Measurements from ENCODE around the gene PIP5KL1. TPM values are rescaled to one million over a fixed set of nuclear protein-coding genes. Genes with fewer than 3 reads are reported as not detected.

Gene PIP5KL1
- total and polyA plus RNA-seq, 2 experiments from 2014 or later: 1.4 to 1.6 TPM

DNA sequence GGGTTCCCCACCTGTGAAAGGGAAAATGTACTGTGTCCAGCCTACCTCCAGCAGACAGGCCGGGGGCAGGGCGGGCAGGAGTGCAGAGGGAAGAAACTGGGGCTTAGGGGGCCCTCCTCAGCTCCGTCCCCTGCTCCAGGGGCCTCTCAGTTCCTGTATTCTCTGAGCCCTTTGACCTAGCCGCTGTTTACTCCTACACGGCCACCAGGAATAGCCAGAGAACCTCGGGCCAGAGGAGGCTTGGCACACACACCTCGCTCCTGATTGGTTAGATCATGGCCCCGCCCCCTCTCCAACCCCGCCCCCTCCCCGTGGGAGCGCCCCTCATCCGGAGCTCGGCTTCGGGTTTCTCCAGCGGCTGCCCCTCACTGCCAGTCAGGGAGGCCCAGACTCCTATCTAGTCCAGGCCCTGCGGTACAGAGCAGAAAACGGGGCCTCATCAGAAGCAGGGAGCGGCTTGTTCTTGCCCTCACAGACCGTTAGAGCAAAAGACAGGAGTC, 33.3 kb downstream of the PIP5KL1 start:
- H2AFZ ChIP-seq: no peak overlapping the region
- peak overlapping the region; percentile 96 for H3K4me2 ChIP-seq
- 13% methylated on average over 9 of the region's 19 CpGs for WGBS (ENCODE audit: low lambda C conversion rate, missing lambda C conversion rate)
- TF ChIP-seq EZH2phosphoT487 (IDR thresholded peaks at IDR 0.05; ENCODE audit: low read depth, severe bottlenecking, unreplicated experiment) (no peak), EZH2 (IDR thresholded peaks at IDR 0.05; ENCODE audit: borderline replicate concordance) (no peak)
- TF ChIP-seq, protein P1, sequence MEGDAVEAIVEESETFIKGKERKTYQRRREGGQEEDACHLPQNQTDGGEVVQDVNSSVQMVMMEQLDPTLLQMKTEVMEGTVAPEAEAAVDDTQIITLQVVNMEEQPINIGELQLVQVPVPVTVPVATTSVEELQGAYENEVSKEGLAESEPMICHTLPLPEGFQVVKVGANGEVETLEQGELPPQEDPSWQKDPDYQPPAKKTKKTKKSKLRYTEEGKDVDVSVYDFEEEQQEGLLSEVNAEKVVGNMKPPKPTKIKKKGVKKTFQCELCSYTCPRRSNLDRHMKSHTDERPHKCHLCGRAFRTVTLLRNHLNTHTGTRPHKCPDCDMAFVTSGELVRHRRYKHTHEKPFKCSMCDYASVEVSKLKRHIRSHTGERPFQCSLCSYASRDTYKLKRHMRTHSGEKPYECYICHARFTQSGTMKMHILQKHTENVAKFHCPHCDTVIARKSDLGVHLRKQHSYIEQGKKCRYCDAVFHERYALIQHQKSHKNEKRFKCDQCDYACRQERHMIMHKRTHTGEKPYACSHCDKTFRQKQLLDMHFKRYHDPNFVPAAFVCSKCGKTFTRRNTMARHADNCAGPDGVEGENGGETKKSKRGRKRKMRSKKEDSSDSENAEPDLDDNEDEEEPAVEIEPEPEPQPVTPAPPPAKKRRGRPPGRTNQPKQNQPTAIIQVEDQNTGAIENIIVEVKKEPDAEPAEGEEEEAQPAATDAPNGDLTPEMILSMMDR (IDR thresholded peaks at IDR 0.05; ENCODE audit: poor library complexity): no peak
- no peaks in the 10 kb centered on the region for H3K9me2 ChIP-seq (replicated peaks; ENCODE audit: insufficient read depth)
- peaks cover 28% of the 10 kb centered on the region for H3K4me1 ChIP-seq (ENCODE audit: insufficient read depth)
- peak overlapping the region; percentile 87 for H3K27ac ChIP-seq
- DNase-seq (ENCODE audit: low spot score): peak; percentile 91
- H4K20me1 ChIP-seq (ENCODE audit: insufficient read depth, poor library complexity, severe bottlenecking): no peaks in the 10 kb centered on the region
- H3K36me3 ChIP-seq (replicated peaks; ENCODE audit: insufficient read depth, low read depth): no peaks in the 10 kb centered on the region
- no peak overlapping the region for H3K4me3 ChIP-seq
- H3K27me3 ChIP-seq: no peaks in the 10 kb centered on the region
- H3K9me3 ChIP-seq (ENCODE audit: low read depth): no peaks in the 10 kb centered on the region
- H3K79me2 ChIP-seq: peaks cover 4% of the 10 kb centered on the region

DNA sequence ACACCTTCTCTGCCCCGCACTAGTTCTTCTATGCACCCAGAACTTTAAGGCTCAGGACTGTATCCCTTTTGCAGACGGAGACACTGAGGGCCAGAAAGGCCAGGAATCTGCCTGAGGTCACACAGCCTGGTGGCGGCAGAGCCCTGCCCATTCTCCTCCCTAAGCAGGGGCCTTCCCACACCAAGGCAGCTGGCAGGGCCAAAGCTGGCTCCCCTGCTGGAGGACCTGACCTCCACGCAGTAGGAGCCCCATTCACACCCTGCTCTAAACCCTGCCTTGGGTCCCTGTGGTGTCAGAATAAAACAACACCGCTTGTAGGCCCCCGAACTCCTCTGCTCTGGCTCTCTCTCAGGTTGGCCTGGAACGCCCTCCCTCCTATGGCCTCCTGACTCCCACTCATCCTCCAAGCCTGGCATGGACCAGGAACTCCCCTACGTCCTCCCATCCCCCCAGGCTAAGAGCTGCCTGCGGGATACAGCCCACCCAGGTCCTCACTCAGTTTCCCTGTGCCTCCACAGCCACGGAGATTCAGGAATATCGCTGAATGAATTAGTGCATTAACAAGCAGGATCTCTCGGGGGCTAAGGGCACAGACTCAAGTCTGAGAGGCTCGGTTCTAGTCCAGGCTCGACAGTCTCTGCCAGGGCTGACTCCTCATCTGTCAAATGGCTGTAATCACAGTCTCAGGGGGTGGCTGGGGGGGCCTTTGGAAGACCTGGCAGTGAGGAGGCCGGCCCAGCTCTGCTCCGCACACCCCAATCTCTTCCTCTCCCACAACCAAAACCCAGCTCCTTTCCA, 34.0 kb downstream of the PIP5KL1 start:
- WGBS (ENCODE audit: low lambda C conversion rate, missing lambda C conversion rate): 80% methylated on average over 15 of the region's 16 CpGs

DNA sequence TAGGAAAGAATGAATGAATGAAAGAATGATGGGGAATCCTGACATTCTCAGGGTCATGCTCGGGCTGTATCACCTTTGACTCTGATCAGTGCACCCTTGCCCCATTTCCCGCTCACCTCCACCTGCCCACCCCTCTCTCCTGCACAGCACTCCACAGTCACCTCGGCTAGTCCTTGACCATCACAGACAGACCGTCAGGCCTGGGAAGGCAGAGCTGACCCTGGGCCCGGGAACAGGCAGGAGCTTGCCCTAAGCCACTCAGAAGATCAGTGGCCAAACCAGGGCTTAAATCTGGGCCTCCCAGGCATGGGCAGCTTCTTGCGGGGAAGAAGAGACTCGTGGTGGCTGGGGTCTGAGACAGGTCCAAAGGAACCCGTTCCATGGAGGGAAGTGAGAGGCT, 34.8 kb downstream of the PIP5KL1 start:
- TF ChIP-seq EZH2 (IDR thresholded peaks at IDR 0.05; ENCODE audit: borderline replicate concordance): no peak
- TF ChIP-seq, protein P1 (IDR thresholded peaks at IDR 0.05; ENCODE audit: poor library complexity): no peak
- TF ChIP-seq EZH2phosphoT487 (IDR thresholded peaks at IDR 0.05; ENCODE audit: low read depth, severe bottlenecking, unreplicated experiment): no peak
- Histone ChIP-seq H3K27me3 (no peaks in the 10 kb centered on the region), H3K27ac (no peak overlapping the region), H3K79me2 (peaks cover 4% of the 10 kb centered on the region), H4K20me1 (ENCODE audit: insufficient read depth, poor library complexity, severe bottlenecking) (no peaks in the 10 kb centered on the region), H3K4me3 (no peak overlapping the region), H3K9me2 (replicated peaks; ENCODE audit: insufficient read depth) (no peaks in the 10 kb centered on the region), H2AFZ (no peak overlapping the region), H3K9me3 (ENCODE audit: low read depth) (no peaks in the 10 kb centered on the region), H3K4me1 (ENCODE audit: insufficient read depth) (peaks cover 28% of the 10 kb centered on the region), H3K4me2 (no peak overlapping the region), H3K36me3 (replicated peaks; ENCODE audit: insufficient read depth, low read depth) (no peaks in the 10 kb centered on the region)
- DNase-seq (ENCODE audit: low spot score): no peak
- WGBS (ENCODE audit: low lambda C conversion rate, missing lambda C conversion rate): 97% methylated on average over 8 of the region's 8 CpGs

More for the DNA sequence above, 34.0 kb downstream of the PIP5KL1 start:
- Histone ChIP-seq H3K27me3 (no peaks in the 10 kb centered on the region), H4K20me1 (ENCODE audit: insufficient read depth, poor library complexity, severe bottlenecking) (no peaks in the 10 kb centered on the region), H3K9me3 (ENCODE audit: low read depth) (no peaks in the 10 kb centered on the region), H3K9me2 (replicated peaks; ENCODE audit: insufficient read depth) (no peaks in the 10 kb centered on the region), H3K27ac (peak overlapping the region; percentile 47), H3K79me2 (peaks cover 4% of the 10 kb centered on the region), H2AFZ (no peak overlapping the region), H3K4me3 (no peak overlapping the region), H3K4me2 (peak overlapping the region; percentile 96), H3K4me1 (ENCODE audit: insufficient read depth) (peaks cover 28% of the 10 kb centered on the region), H3K36me3 (replicated peaks; ENCODE audit: insufficient read depth, low read depth) (no peaks in the 10 kb centered on the region)
- no peak for DNase-seq (ENCODE audit: low spot score)
- TF ChIP-seq, protein P1 (IDR thresholded peaks at IDR 0.05; ENCODE audit: poor library complexity): no peak
- TF ChIP-seq EZH2phosphoT487 (IDR thresholded peaks at IDR 0.05; ENCODE audit: low read depth, severe bottlenecking, unreplicated experiment): no peak
- TF ChIP-seq EZH2 (IDR thresholded peaks at IDR 0.05; ENCODE audit: borderline replicate concordance): no peak
